ENCODE data around the gene LDAF1. TPM values are rescaled to one million over a fixed set of nuclear protein-coding genes. Genes with fewer than 3 reads are reported as not detected.
A peak's percentile ranks its signal among the peaks of the same experiment; 100 is the strongest.
"Not testable (repeated sequence)": the region's sequence is repeated elsewhere in the genome, so short reads cannot be mapped to it uniquely, and the experiment has no call there.

Gene LDAF1
- total RNA-seq (2021), result 5.9 and 7.0 TPM in 2 replicates
- percentile 45 among the genes with signal in this experiment for Bru-seq, nascent RNA
- percentile 41 among the genes with signal in this experiment for BruChase-seq, experiment 1, labeled RNA remaining after a 2-hour chase
- percentile 41 among the genes with signal in this experiment for BruChase-seq, experiment 2, labeled RNA remaining after a 6-hour chase
- long read RNA-seq, partial matches to known transcripts, result 0 of 4 reads
- long read RNA-seq, other reads (novel, unspliced or antisense), result 1 of 4 reads

GRCh38 chr16:21158208-21159110 is at the start of gene LDAF1:
Gene LDAF1 (plus strand): TSS chr16:21158674. CDS start chr16:21161183, 2,509 bp downstream.
- TF ChIP-seq CTCF (conservative IDR thresholded peaks at IDR 0.05; ENCODE audit: low read depth, low read length), result no peak
- no peak for TF ChIP-seq EZH2 (IDR thresholded peaks at IDR 0.05; ENCODE audit: borderline replicate concordance, low read depth, low read length, poor library complexity, severe bottlenecking)
- intact Hi-C loops (cut with micrococcal nuclease; ENCODE audit: unreplicated experiment), result loop anchor here (5.0 kb wide), 2 partner anchors 399 to 1164 kb away; no protein-coding TSS in a partner anchor
- CTCF ChIA-PET, result interaction anchor here (3.2 kb wide), 1 partner anchor 143 kb away, joined by 27 read pairs; no protein-coding TSS in a partner anchor
- Histone ChIP-seq H3K27me3 (replicated peaks; ENCODE audit: insufficient read depth, low read depth, low read length, poor library complexity) (no peaks in the 10 kb centered on the region), H3K4me3 (ENCODE audit: low read depth, low read length, poor library complexity, severe bottlenecking) (peak within 1 kb of the TSS; percentile 67), H3K9me3 (ENCODE audit: low read depth, low read length, poor library complexity, severe bottlenecking) (no peaks in the 10 kb centered on the region), H3K4me1 (ENCODE audit: insufficient read depth, low read length, poor library complexity, severe bottlenecking) (peaks cover 19% of the 10 kb centered on the region), H3K27ac (ENCODE audit: low read depth, low read length, poor library complexity, severe bottlenecking) (peak within 1 kb of the TSS; percentile 36), H3K36me3 (ENCODE audit: insufficient read depth, low read length, poor library complexity, severe bottlenecking) (no peaks in the 10 kb centered on the region)
- no TSS peak for BruUV-seq (replicated peaks)
- peak; percentile 88 for DNase-seq (ENCODE audit: low spot score)
- POLR2A ChIA-PET (ENCODE audit: low non-redundant PET), result interaction anchor here (0.6 kb wide), 1 partner anchor 58 kb away, joined by 3 read pairs; no protein-coding TSS in a partner anchor

- intact Hi-C loops (cut with micrococcal nuclease; ENCODE audit: unreplicated experiment); BruUV-seq (replicated peaks); POLR2A ChIA-PET (ENCODE audit: low non-redundant PET); H3K27me3 ChIP-seq (replicated peaks; ENCODE audit: insufficient read depth, low read depth, low read length, poor library complexity); CTCF ChIA-PET; H3K4me3 ChIP-seq (ENCODE audit: low read depth, low read length, poor library complexity, severe bottlenecking); H3K4me1 ChIP-seq (ENCODE audit: insufficient read depth, low read length, poor library complexity, severe bottlenecking); H3K9me3 ChIP-seq (ENCODE audit: low read depth, low read length, poor library complexity, severe bottlenecking); DNase-seq (ENCODE audit: low spot score); H3K36me3 ChIP-seq (ENCODE audit: insufficient read depth, low read length, poor library complexity, severe bottlenecking); H3K27ac ChIP-seq (ENCODE audit: low read depth, low read length, poor library complexity, severe bottlenecking): not testable (repeated sequence)
Measured at GRCh38 chr16:21115551-21115950, 42.9 kb upstream of the LDAF1 start.

GRCh38 chr16:21116148-21116693 is 42.3 kb upstream of the LDAF1 start:
- no peak overlapping the region for H3K27ac ChIP-seq (ENCODE audit: low read depth, low read length, poor library complexity, severe bottlenecking)
- intact Hi-C loops (cut with micrococcal nuclease; ENCODE audit: unreplicated experiment), result no loop called here
- no TSS peak for BruUV-seq (replicated peaks)
- ChIA-PET CTCF (no interaction called here), POLR2A (ENCODE audit: low non-redundant PET) (no interaction called here)
- no peaks in the 10 kb centered on the region for H3K36me3 ChIP-seq (ENCODE audit: insufficient read depth, low read length, poor library complexity, severe bottlenecking)
- DNase-seq (ENCODE audit: low spot score), result no peak
- H3K4me1 ChIP-seq (ENCODE audit: insufficient read depth, low read length, poor library complexity, severe bottlenecking), result no peaks in the 10 kb centered on the region
- no peaks in the 10 kb centered on the region for H3K27me3 ChIP-seq (replicated peaks; ENCODE audit: insufficient read depth, low read depth, low read length, poor library complexity)
- H3K9me3 ChIP-seq (ENCODE audit: low read depth, low read length, poor library complexity, severe bottlenecking), result no peaks in the 10 kb centered on the region
- no peak for TF ChIP-seq EZH2 (IDR thresholded peaks at IDR 0.05; ENCODE audit: borderline replicate concordance, low read depth, low read length, poor library complexity, severe bottlenecking)
- no peak for TF ChIP-seq CTCF (conservative IDR thresholded peaks at IDR 0.05; ENCODE audit: low read depth, low read length)
- H3K4me3 ChIP-seq (ENCODE audit: low read depth, low read length, poor library complexity, severe bottlenecking), result no peak overlapping the region
